Spleen (tissue), 11 donors: ENCODE results near the gene AQP1. TPM values are rescaled to one million over a fixed set of nuclear protein-coding genes. Genes with fewer than 3 reads are reported as not detected.

ENCODE experiments used
- DNase-seq: peaks from one replicate; pipeline ENCODE4 v3.0.0-alpha.2; 2020
- H3K27ac ChIP-seq, 8 donors: fragments of 200-600 bp; sonication (generic) in 7 of 8; 1 replicate in 4 of 8; 2 replicates in 4 of 8; pipeline versions ENCODE4 v1.5.0 to v1.8.0; 2016 to 2021; ENCODE audit warnings: inconsistent platforms in 4 of 8, mild to moderate bottlenecking in 4 of 8, moderate library complexity in 1 of 8
- H3K27me3 ChIP-seq, 7 donors: fragments of 200-600 bp; sonication (generic) in 6 of 7; replicated peaks in 1 of 7; 1 replicate in 4 of 7; 2 replicates in 3 of 7; pipeline versions ENCODE4 v1.5.0 to v1.8.0; 2016 to 2021; ENCODE audit warnings: inconsistent platforms in 3 of 7, mild to moderate bottlenecking in 1 of 7
- H3K36me3 ChIP-seq, 6 donors: fragments of 200-600 bp; sonication (generic) in 5 of 6; 1 replicate in 4 of 6; 2 replicates in 2 of 6; pipeline versions ENCODE4 v1.5.0 to v1.8.0; 2016 to 2021; ENCODE audit warnings: inconsistent platforms in 2 of 6
- H3K4me1 ChIP-seq, 6 donors: fragments of 200-600 bp; sonication (generic) in 5 of 6; 1 replicate in 3 of 6; 2 replicates in 3 of 6; pipeline versions ENCODE4 v1.5.0 to v1.8.0; 2016 to 2021; ENCODE audit warnings: inconsistent platforms in 3 of 6
- H3K4me3 ChIP-seq, 8 donors: fragments of 200-600 bp; sonication (generic) in 7 of 8; 1 replicate in 4 of 8; 2 replicates in 4 of 8; pipeline versions ENCODE4 v1.5.0 to v1.8.0; 2016 to 2021; ENCODE audit warnings: inconsistent platforms in 4 of 8, mild to moderate bottlenecking in 4 of 8, moderate library complexity in 2 of 8
- H3K9me3 ChIP-seq, 8 donors: fragments of 200-600 bp; sonication (generic) in 7 of 8; 1 replicate in 4 of 8; 2 replicates in 4 of 8; pipeline versions ENCODE4 v1.5.0 to v1.8.0; 2016 to 2021; ENCODE audit warnings: inconsistent platforms in 4 of 8
- POLR2A ChIP-seq, 3 donors: fragments of 450-650 bp; IDR thresholded peaks; one replicate each; pipeline ENCODE4 v1.5.1; 2017; ENCODE audit warnings: antibody characterized with exemption in 3 of 3, mild to moderate bottlenecking in 1 of 3
- POLR2AphosphoS5 ChIP-seq, 3 donors: sonication (generic); formaldehyde crosslinking; IDR thresholded peaks; one replicate each; pipeline ENCODE4 v1.5.1; 2017; ENCODE audit warnings: antibody characterized with exemption in 3 of 3
- WGBS, 5 donors: extraction: QIAGEN DNeasy Blood & Tissue Kit in 3 of 5; methylation state at CpG; one replicate each; pipeline versions ENCODE4 v1.1.5 to v1.1.7; 2013 to 2018; 5-methylcytosine and 5-hydroxymethylcytosine counted together
- intact Hi-C: fragments of 100-400 bp; cut with DNase I; formaldehyde crosslinking; loops from one replicate; pipeline ENCODE4 v1.15.0; 2023; ENCODE audit warnings: low total_unique reads
- polyA plus RNA-seq, 3 donors: library from polyadenylated mRNA; stranded (reverse); fragments of 200-250 nt; gene quantifications; one replicate each; pipeline ENCODE4 v1.2.1, GENCODE V29; 2013
- total RNA-seq, 7 donors: library from RNA; depleted of rRNA in 3 of 7; stranded (reverse); fragments of >200 nt in 3 of 7; fragmentation: NEBNext Ultra II Directional in 4 of 7; extraction: Animal tissue kit (Norgen Biotek cat#: 25700) in 4 of 7; gene quantifications; one replicate each; pipeline versions ENCODE4 v1.1.0 to v1.2.1, GENCODE V29; 2016 to 2021
- TF ChIP-seq, protein P1 (sequence below), 11 experiments: fragments of 200-600 bp in 7 of 11; fragments of 450-650 bp in 4 of 11; sonication (generic) in 4 of 11; IDR thresholded peaks in 8 of 11; conservative IDR thresholded peaks in 3 of 11; 1 replicate in 7 of 11; 2 replicates in 4 of 11; pipeline versions ENCODE4 v1.4.0 to v1.8.0; 2016 to 2021; ENCODE audit warnings: antibody characterized with exemption in 11 of 11, inconsistent platforms in 4 of 11, mild to moderate bottlenecking in 1 of 11
- donor health status: healthy with polysubstance abuse.
- donor health status: DM: no; HTN: no; CAD: no; lungs with moderate emphysema.
- donor health status: DM: no; HTN: no; CAD: no.
- donor health status: Bipolar disorder and iron deficiency.
- donor health status: healthy.
- donor health status: DM: no; HTN: no; CAD: no.
- donor health status: DM: yes; HTN: yes; CAD: no.

Gene AQP1
- total and polyA plus RNA-seq, 10 donors: 4.4 to 34.3 (median 22.9) TPM

GRCh38 chr7:30905078-30906012 lies 6.3 kb upstream of the AQP1 start:
- 86 to 91% (median 87%) methylated on average over 15 of the region's 15 CpGs for WGBS, 5 donors
- H3K36me3 ChIP-seq: no peaks in the 10 kb centered on the region
- H3K4me1 ChIP-seq: no peaks in the 10 kb centered on the region
- TF ChIP-seq POLR2AphosphoS5 (IDR thresholded peaks at IDR 0.05) (no peak), POLR2A (IDR thresholded peaks at IDR 0.05) (no peak)
- TF ChIP-seq, protein P1, sequence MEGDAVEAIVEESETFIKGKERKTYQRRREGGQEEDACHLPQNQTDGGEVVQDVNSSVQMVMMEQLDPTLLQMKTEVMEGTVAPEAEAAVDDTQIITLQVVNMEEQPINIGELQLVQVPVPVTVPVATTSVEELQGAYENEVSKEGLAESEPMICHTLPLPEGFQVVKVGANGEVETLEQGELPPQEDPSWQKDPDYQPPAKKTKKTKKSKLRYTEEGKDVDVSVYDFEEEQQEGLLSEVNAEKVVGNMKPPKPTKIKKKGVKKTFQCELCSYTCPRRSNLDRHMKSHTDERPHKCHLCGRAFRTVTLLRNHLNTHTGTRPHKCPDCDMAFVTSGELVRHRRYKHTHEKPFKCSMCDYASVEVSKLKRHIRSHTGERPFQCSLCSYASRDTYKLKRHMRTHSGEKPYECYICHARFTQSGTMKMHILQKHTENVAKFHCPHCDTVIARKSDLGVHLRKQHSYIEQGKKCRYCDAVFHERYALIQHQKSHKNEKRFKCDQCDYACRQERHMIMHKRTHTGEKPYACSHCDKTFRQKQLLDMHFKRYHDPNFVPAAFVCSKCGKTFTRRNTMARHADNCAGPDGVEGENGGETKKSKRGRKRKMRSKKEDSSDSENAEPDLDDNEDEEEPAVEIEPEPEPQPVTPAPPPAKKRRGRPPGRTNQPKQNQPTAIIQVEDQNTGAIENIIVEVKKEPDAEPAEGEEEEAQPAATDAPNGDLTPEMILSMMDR (IDR thresholded peaks at IDR 0.05 in 8 of 11, conservative IDR thresholded peaks at IDR 0.05 in 3 of 11): no peak
- H3K9me3 ChIP-seq: no peaks in the 10 kb centered on the region
- H3K27ac ChIP-seq: no peak overlapping the region
- H3K4me3 ChIP-seq: no peak overlapping the region
- DNase-seq: no peak
- intact Hi-C loops: no loop called here
- no peaks in the 10 kb centered on the region for H3K27me3 ChIP-seq

DNA sequence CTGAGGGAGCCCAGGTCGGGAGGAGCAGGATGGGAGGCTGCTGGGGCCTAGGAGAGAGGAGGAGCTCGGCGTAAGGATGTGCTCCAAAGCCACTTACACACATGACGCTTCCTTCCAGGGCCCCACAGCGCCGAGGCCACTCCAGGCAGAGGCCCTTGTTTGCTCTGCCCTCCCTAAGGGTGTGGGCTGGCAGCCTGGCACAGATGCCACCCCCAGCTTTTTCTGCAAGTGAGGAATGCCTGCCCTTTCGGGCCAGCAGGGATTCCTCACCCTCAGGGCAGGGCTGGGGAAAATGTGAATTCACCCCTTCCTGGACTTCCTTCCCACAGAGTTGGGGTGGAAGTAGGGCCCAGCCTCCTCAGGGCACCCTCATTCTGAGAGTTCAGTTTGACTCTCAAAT lies 5.6 kb upstream of the AQP1 start:
- Histone ChIP-seq H3K27me3 (no peaks in the 10 kb centered on the region), H3K27ac (no peak overlapping the region), H3K9me3 (no peaks in the 10 kb centered on the region), H3K4me1 (peaks cover 0 to 4% (median 0%) of the 10 kb centered on the region in 6 donors), H3K36me3 (no peaks in the 10 kb centered on the region), H3K4me3 (no peak overlapping the region)
- no peak for DNase-seq
- 70 to 84% (median 79%) methylated on average over 6 to 7 of the region's 7 CpGs for WGBS, 5 donors
- intact Hi-C loops: no loop called here
- TF ChIP-seq POLR2AphosphoS5 (IDR thresholded peaks at IDR 0.05) (no peak), POLR2A (IDR thresholded peaks at IDR 0.05) (no peak)
- TF ChIP-seq, protein P1 (IDR thresholded peaks at IDR 0.05 in 8 of 11, conservative IDR thresholded peaks at IDR 0.05 in 3 of 11): no peak

GRCh38 chr7:30906515-30907240 lies 5.0 kb upstream of the AQP1 start:
- peaks cover 0 to 2% (median 0%) of the 10 kb centered on the region in 7 donors for H3K27me3 ChIP-seq
- H3K4me3 ChIP-seq: no peak overlapping the region
- 86 to 92% (median 87%) methylated on average over 11 of the region's 11 CpGs for WGBS, 5 donors
- intact Hi-C loops: no loop called here
- TF ChIP-seq, protein P1 (IDR thresholded peaks at IDR 0.05 in 8 of 11, conservative IDR thresholded peaks at IDR 0.05 in 3 of 11): no peak
- TF ChIP-seq POLR2AphosphoS5 (IDR thresholded peaks at IDR 0.05) (no peak), POLR2A (IDR thresholded peaks at IDR 0.05) (no peak)
- DNase-seq: no peak
- peaks cover 0 to 7% (median 0%) of the 10 kb centered on the region in 6 donors for H3K4me1 ChIP-seq
- H3K36me3 ChIP-seq: no peaks in the 10 kb centered on the region
- no peak overlapping the region for H3K27ac ChIP-seq
- H3K9me3 ChIP-seq: no peaks in the 10 kb centered on the region
